ENCODE results near the gene FRZB.

- TF ChIP-seq, protein P1, sequence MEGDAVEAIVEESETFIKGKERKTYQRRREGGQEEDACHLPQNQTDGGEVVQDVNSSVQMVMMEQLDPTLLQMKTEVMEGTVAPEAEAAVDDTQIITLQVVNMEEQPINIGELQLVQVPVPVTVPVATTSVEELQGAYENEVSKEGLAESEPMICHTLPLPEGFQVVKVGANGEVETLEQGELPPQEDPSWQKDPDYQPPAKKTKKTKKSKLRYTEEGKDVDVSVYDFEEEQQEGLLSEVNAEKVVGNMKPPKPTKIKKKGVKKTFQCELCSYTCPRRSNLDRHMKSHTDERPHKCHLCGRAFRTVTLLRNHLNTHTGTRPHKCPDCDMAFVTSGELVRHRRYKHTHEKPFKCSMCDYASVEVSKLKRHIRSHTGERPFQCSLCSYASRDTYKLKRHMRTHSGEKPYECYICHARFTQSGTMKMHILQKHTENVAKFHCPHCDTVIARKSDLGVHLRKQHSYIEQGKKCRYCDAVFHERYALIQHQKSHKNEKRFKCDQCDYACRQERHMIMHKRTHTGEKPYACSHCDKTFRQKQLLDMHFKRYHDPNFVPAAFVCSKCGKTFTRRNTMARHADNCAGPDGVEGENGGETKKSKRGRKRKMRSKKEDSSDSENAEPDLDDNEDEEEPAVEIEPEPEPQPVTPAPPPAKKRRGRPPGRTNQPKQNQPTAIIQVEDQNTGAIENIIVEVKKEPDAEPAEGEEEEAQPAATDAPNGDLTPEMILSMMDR (IDR thresholded peaks at IDR 0.05) = no peak
- no peak for TF ChIP-seq ZFX (IDR thresholded peaks at IDR 0.05; ENCODE audit: borderline replicate concordance)
Observed at GRCh38 chr2:182907081-182907830, 40.8 kb upstream of the FRZB start.

All from 22Rv1 (cell line).